Neural cell (in vitro differentiated cells): ENCODE measurements around the gene S100A13. TPM values are rescaled to one million over a fixed set of nuclear protein-coding genes. Genes with fewer than 3 reads are reported as not detected.

ENCODE experiments used
- H2AFZ ChIP-seq: fragments of 200-600, 300-800 bp; sonication (generic), shearing (Covaris generic); 2 replicates; pipeline ENCODE4 v1.6.0; 2014; ENCODE audit warnings: low read depth, mild to moderate bottlenecking, antibody characterized with exemption, low read length, moderate library complexity
- H3F3A ChIP-seq: fragments of 200-600 bp; shearing (Covaris generic); 2 replicates; pipeline ENCODE4 v1.6.1; 2016; ENCODE audit warnings: mild to moderate bottlenecking, moderate library complexity, mixed read lengths, antibody characterized with exemption, low read length; ENCODE audit not compliant: insufficient read depth, poor library complexity, severe bottlenecking
- H3K27ac ChIP-seq: fragments of 200-600, 300-800 bp; sonication (generic), shearing (Covaris generic); 2 replicates; pipeline ENCODE4 v1.5.1; 2014; ENCODE audit warnings: mild to moderate bottlenecking, low read length, moderate library complexity
- H3K27me3 ChIP-seq: fragments of 300-800, 200-600 bp; sonication (generic), shearing (Covaris generic); 2 replicates; pipeline ENCODE4 v1.6.0; 2014; ENCODE audit warnings: mild to moderate bottlenecking, low read depth, low read length, moderate library complexity; ENCODE audit not compliant: insufficient read depth
- H3K36me3 ChIP-seq: fragments of 300-800, 200-600 bp; sonication (generic), shearing (Covaris generic); 2 replicates; pipeline ENCODE4 v1.5.1; 2014; ENCODE audit warnings: mild to moderate bottlenecking, antibody characterized with exemption, low read length, moderate library complexity; ENCODE audit not compliant: insufficient read depth
- H3K4me2 ChIP-seq: fragments of 300-800, 200-600 bp; sonication (generic), shearing (Covaris generic); 2 replicates; pipeline ENCODE4 v1.6.0; 2014; ENCODE audit warnings: mild to moderate bottlenecking, low read length
- H3K4me3 ChIP-seq: fragments of 300-800, 200-600 bp; sonication (generic), shearing (Covaris generic); 2 replicates; pipeline ENCODE4 v1.5.1; 2014; ENCODE audit warnings: mild to moderate bottlenecking, low read length, moderate library complexity
- H3K79me2 ChIP-seq: fragments of 200-600 bp; shearing (Covaris generic); replicated peaks from 2 replicates; pipeline ENCODE4 v1.6.0; 2014; ENCODE audit warnings: mild to moderate bottlenecking, low read length, moderate library complexity; ENCODE audit not compliant: insufficient read depth
- H3K9ac ChIP-seq: fragments of 300-800, 200-600 bp; sonication (generic), shearing (Covaris generic); 2 replicates; pipeline ENCODE4 v1.6.1; 2016; ENCODE audit warnings: mild to moderate bottlenecking, low read length, mixed read lengths
- H3K9me2 ChIP-seq: fragments of 200-600 bp; shearing (Covaris generic); 2 replicates; pipeline ENCODE4 v1.6.1; 2016; ENCODE audit warnings: mild to moderate bottlenecking, low read length, mixed read lengths; ENCODE audit not compliant: insufficient read depth
- H3K9me3 ChIP-seq: fragments of 200-600, 300-800 bp; sonication (generic), shearing (Covaris generic); 2 replicates; pipeline ENCODE4 v1.6.1; 2016; ENCODE audit warnings: mild to moderate bottlenecking, mixed run types, low read length, moderate library complexity, mixed read lengths
- H4K20me1 ChIP-seq: fragments of 200-600 bp; shearing (Covaris generic); 2 replicates; pipeline ENCODE4 v1.6.1; 2016; ENCODE audit warnings: mild to moderate bottlenecking, mixed run types; ENCODE audit not compliant: insufficient read depth
- EP300 ChIP-seq: fragments of 450-650 bp; conservative IDR thresholded peaks from 2 replicates; pipeline ENCODE4 v1.6.1; 2014; ENCODE audit warnings: antibody characterized with exemption, mild to moderate bottlenecking, moderate library complexity; ENCODE audit not compliant: poor library complexity, severe bottlenecking
- EZH2 ChIP-seq: fragments of 200-600, 300-800 bp; shearing (Covaris generic), sonication (generic); IDR thresholded peaks from 2 replicates; pipeline ENCODE4 v1.6.1; 2014; ENCODE audit warnings: antibody characterized with exemption, low read length, borderline replicate concordance, mild to moderate bottlenecking; ENCODE audit not compliant: insufficient read depth, poor library complexity, severe bottlenecking
- MXI1 ChIP-seq: fragments of 450-650 bp; conservative IDR thresholded peaks from 2 replicates; pipeline ENCODE4 v1.6.1; 2014; ENCODE audit warnings: antibody characterized with exemption, mild to moderate bottlenecking; ENCODE audit not compliant: poor library complexity, severe bottlenecking
- POLR2AphosphoS5 ChIP-seq: IDR thresholded peaks from 2 replicates; pipeline ENCODE4 v1.6.1; 2012
- RAD21 ChIP-seq: fragments of 450-650 bp; conservative IDR thresholded peaks from 2 replicates; pipeline ENCODE4 v1.6.1; 2014; ENCODE audit warnings: antibody characterized with exemption, mild to moderate bottlenecking, moderate library complexity
- SMC3 ChIP-seq: fragments of 450-650 bp; conservative IDR thresholded peaks from 2 replicates; pipeline ENCODE4 v1.6.1; 2014; ENCODE audit warnings: antibody characterized with exemption, mild to moderate bottlenecking, moderate library complexity; ENCODE audit not compliant: poor library complexity
- TAF1 ChIP-seq: IDR thresholded peaks from 2 replicates; pipeline ENCODE4 v1.6.1; 2012; ENCODE audit warnings: low read depth
- polyA plus RNA-seq: library from polyadenylated mRNA; depleted of rRNA; stranded (reverse); fragments of >200 nt; gene quantifications from 2 replicates; pipeline ENCODE4 v1.2.3, GENCODE V29; 2014
- TF ChIP-seq, protein P1 (sequence below): IDR thresholded peaks from 2 replicates; pipeline ENCODE4 v1.6.1; 2012; ENCODE audit warnings: borderline replicate concordance
- TF ChIP-seq, protein P2 (sequence below): fragments of 450-650 bp; IDR thresholded peaks from 2 replicates; pipeline ENCODE4 v1.5.1; 2014; ENCODE audit warnings: antibody characterized with exemption, mild to moderate bottlenecking, moderate library complexity; ENCODE audit not compliant: poor library complexity, severe bottlenecking

S100A13 gene
- polyA plus RNA-seq, 1 donor from 2014 or later: 2.1 TPM

DNA sequence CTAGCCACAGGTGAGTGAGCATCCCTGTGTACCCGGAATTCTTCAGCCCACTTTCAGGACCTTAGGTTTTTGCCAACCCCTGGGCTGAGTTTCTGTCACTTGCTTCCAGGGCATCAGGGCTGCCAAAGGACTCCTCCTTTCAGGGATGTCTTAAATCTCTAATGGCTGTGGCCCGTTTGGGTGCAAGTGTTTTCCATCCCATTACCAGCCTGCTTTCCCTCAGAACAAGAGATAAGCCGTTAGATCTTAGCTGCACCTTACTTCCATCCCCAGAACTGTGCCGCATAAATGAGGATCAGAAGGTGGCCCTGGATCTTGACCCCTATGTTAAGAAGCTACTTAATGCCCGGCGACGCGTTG is 31.9 kb upstream of the S100A13 start:
- Histone ChIP-seq H3K4me3 (peak overlapping the region; percentile 79), H3K4me2 (peak overlapping the region; percentile 57), H3K27me3 (no peaks in the 10 kb centered on the region), H3K79me2 (peaks cover 15% of the 10 kb centered on the region), H3F3A (peaks cover 3% of the 10 kb centered on the region), H3K27ac (peak overlapping the region; percentile 76), H2AFZ (peak overlapping the region; percentile 51), H3K9me2 (no peaks in the 10 kb centered on the region), H3K9me3 (no peaks in the 10 kb centered on the region), H3K36me3 (no peaks in the 10 kb centered on the region), H4K20me1 (no peaks in the 10 kb centered on the region), H3K9ac (peak overlapping the region; percentile 86)
- TF ChIP-seq SMC3 (no peak), TAF1 (no peak), EZH2 (no peak), EP300 (no peak), POLR2AphosphoS5 (no peak), MXI1 (no peak), RAD21 (no peak)
- TF ChIP-seq, protein P1, sequence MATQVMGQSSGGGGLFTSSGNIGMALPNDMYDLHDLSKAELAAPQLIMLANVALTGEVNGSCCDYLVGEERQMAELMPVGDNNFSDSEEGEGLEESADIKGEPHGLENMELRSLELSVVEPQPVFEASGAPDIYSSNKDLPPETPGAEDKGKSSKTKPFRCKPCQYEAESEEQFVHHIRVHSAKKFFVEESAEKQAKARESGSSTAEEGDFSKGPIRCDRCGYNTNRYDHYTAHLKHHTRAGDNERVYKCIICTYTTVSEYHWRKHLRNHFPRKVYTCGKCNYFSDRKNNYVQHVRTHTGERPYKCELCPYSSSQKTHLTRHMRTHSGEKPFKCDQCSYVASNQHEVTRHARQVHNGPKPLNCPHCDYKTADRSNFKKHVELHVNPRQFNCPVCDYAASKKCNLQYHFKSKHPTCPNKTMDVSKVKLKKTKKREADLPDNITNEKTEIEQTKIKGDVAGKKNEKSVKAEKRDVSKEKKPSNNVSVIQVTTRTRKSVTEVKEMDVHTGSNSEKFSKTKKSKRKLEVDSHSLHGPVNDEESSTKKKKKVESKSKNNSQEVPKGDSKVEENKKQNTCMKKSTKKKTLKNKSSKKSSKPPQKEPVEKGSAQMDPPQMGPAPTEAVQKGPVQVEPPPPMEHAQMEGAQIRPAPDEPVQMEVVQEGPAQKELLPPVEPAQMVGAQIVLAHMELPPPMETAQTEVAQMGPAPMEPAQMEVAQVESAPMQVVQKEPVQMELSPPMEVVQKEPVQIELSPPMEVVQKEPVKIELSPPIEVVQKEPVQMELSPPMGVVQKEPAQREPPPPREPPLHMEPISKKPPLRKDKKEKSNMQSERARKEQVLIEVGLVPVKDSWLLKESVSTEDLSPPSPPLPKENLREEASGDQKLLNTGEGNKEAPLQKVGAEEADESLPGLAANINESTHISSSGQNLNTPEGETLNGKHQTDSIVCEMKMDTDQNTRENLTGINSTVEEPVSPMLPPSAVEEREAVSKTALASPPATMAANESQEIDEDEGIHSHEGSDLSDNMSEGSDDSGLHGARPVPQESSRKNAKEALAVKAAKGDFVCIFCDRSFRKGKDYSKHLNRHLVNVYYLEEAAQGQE: no peak
- TF ChIP-seq, protein P2, sequence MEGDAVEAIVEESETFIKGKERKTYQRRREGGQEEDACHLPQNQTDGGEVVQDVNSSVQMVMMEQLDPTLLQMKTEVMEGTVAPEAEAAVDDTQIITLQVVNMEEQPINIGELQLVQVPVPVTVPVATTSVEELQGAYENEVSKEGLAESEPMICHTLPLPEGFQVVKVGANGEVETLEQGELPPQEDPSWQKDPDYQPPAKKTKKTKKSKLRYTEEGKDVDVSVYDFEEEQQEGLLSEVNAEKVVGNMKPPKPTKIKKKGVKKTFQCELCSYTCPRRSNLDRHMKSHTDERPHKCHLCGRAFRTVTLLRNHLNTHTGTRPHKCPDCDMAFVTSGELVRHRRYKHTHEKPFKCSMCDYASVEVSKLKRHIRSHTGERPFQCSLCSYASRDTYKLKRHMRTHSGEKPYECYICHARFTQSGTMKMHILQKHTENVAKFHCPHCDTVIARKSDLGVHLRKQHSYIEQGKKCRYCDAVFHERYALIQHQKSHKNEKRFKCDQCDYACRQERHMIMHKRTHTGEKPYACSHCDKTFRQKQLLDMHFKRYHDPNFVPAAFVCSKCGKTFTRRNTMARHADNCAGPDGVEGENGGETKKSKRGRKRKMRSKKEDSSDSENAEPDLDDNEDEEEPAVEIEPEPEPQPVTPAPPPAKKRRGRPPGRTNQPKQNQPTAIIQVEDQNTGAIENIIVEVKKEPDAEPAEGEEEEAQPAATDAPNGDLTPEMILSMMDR: no peak

DNA sequence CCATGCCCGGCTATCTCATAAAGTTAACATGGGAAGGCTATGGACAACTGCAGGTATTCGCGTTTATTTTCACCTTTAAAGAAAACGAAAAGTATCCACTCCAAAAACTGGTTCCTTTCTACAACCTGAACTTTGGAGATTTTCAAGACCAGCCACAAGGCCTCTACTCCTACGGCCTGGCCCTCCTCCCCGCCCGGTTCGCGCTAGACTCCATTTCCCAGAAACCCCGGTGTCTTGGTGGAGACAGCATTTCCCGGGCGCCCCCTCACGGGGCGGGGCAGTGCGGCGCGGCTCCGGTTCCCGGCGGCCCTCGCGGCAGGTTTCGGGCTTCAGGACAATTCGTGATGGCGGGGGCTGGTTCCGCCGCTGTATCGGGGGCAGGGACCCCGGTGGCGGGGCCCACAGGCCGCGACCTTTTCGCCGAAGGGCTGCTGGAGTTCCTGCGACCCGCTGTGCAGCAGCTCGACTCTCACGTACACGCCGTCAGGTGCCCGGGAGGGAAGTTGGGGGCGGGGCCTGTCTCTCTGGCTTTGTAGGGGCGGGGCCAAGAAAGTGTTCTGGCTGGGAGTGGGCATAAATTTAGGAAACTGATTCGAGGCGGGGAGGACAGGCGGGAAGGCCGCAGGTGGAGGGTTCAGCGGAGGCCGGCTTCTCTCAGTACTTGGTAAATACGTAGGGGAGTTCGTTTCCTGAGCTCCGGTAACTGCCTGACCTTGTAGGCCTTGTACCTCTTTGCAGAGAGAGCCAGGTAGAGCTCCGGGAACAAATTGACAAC is 31.3 kb upstream of the S100A13 start, which contains the start of gene SNAPIN:
SNAPIN (plus strand) TSS at position 304 of the 775 bp plus-strand sequence; CDS start at position 345, 41 bp downstream.
- Histone ChIP-seq H3K4me3 (peak within 1 kb of the TSS; percentile 79), H3F3A (no peaks in the 10 kb centered on the region), H3K9ac (peak within 1 kb of the TSS; percentile 86), H3K79me2 (peaks cover 15% of the 10 kb centered on the region), H3K9me2 (no peaks in the 10 kb centered on the region), H3K27me3 (no peaks in the 10 kb centered on the region), H3K9me3 (no peaks in the 10 kb centered on the region), H3K4me2 (peak within 1 kb of the TSS; percentile 57), H4K20me1 (no peaks in the 10 kb centered on the region), H3K36me3 (no peaks in the 10 kb centered on the region), H2AFZ (peak within 1 kb of the TSS; percentile 51), H3K27ac (peak within 1 kb of the TSS; percentile 76)
- peak; percentile 61 for TF ChIP-seq TAF1
- TF ChIP-seq, protein P1: peak; percentile 11
- peak; percentile 26 for TF ChIP-seq SMC3
- no peak for TF ChIP-seq EZH2
- peak; percentile 72 for TF ChIP-seq MXI1
- TF ChIP-seq, protein P2: peak; percentile 54
- TF ChIP-seq RAD21: peak; percentile 20
- peak; percentile 31 for TF ChIP-seq EP300
- TF ChIP-seq POLR2AphosphoS5: peak; percentile 84
